B cell (primary cell): ENCODE measurements around the gene NR3C2. TPM values are rescaled to one million over a fixed set of nuclear protein-coding genes. Genes with fewer than 3 reads are reported as not detected.

ENCODE experiments used
- ATAC-seq: fragments of 200-7000 bp; cut with Tn5 transposase; one replicate; pipeline ENCODE4 v1.10.0; 2021; ENCODE audit warnings: low read depth, mild to moderate bottlenecking, moderate number of reproducible peaks, moderate library complexity
- CTCF ChIA-PET: fragments of 350-600 bp; sonication (Branson Sonifier 250); formaldehyde crosslinking; loops from one replicate; lab custom pipeline; 2021; ENCODE audit warnings: antibody characterized with exemption, inconsistent platforms; lab: Charles Lee
- POLR2A ChIA-PET: fragments of 350-600 bp; sonication (Branson Sonifier 250); formaldehyde crosslinking; loops from one replicate; lab custom pipeline; 2021; ENCODE audit warnings: antibody characterized with exemption; lab: Charles Lee
- DNase-seq: peaks from one replicate; pipeline ENCODE4 v3.0.0; 2013
- H2AFZ ChIP-seq: 2 replicates; pipeline ENCODE4 v1.6.1; 2012; ENCODE audit warnings: mild to moderate bottlenecking, low read depth, low read length; ENCODE audit not compliant: insufficient read depth, poor library complexity, severe bottlenecking
- H3K27ac ChIP-seq, 2 donors: 1 replicate in 1 of 2; 2 replicates in 1 of 2; pipeline ENCODE4 v1.5.1; 2012 to 2013; ENCODE audit warnings: low read length in 2 of 2, mild to moderate bottlenecking in 2 of 2, moderate library complexity in 1 of 2
- H3K27me3 ChIP-seq, 4 experiments: fragments of 200-600 bp in 1 of 4; sonication (generic) in 1 of 4; replicated peaks in 1 of 4; 1 replicate in 2 of 4; 2 replicates in 2 of 4; pipeline versions ENCODE4 v1.6.1 to v1.7.0; 2013 to 2016; ENCODE audit warnings: low read length in 3 of 4, mild to moderate bottlenecking in 2 of 4, mixed read lengths in 1 of 4, moderate library complexity in 1 of 4; ENCODE audit not compliant: insufficient read depth in 4 of 4, control insufficient read depth in 3 of 4; ENCODE audit errors: control extremely low read depth in 1 of 4
- H3K36me3 ChIP-seq, 2 experiments: replicated peaks in 1 of 2; 1 replicate in 1 of 2; 2 replicates in 1 of 2; pipeline versions ENCODE4 v1.6.1 to v1.7.1; 2013; ENCODE audit warnings: low read length in 1 of 2; ENCODE audit not compliant: insufficient read depth in 2 of 2, control insufficient read depth in 1 of 2; ENCODE audit errors: control extremely low read depth in 1 of 2, extremely low read depth in 1 of 2
- H3K4me1 ChIP-seq, 2 donors: fragments of 200-600 bp in 1 of 2; sonication (generic) in 1 of 2; 1 replicate in 1 of 2; 2 replicates in 1 of 2; pipeline versions ENCODE4 v1.5.1 to v1.6.1; 2013 to 2017; ENCODE audit warnings: low read length in 2 of 2; ENCODE audit not compliant: control insufficient read depth in 2 of 2, insufficient read depth in 2 of 2
- H3K4me2 ChIP-seq: replicated peaks from 2 replicates; pipeline ENCODE3; 2012; ENCODE audit warnings: mild to moderate bottlenecking, low read depth, low read length; ENCODE audit not compliant: poor library complexity, severe bottlenecking
- H3K4me3 ChIP-seq, 5 experiments: fragments of 200-600 bp in 1 of 5; sonication (generic) in 1 of 5; 1 replicate in 3 of 5; 2 replicates in 2 of 5; pipeline versions ENCODE4 v1.5.1 to v1.7.0; 2011 to 2016; ENCODE audit warnings: low read length in 4 of 5, mild to moderate bottlenecking in 4 of 5, low read depth in 2 of 5, control low read depth in 1 of 5, moderate library complexity in 1 of 5; ENCODE audit not compliant: insufficient read depth in 1 of 5; ENCODE audit errors: control extremely low read depth in 1 of 5, extremely low read depth in 1 of 5
- H3K79me2 ChIP-seq: fragments of 200-600 bp; sonication (generic); one replicate; pipeline ENCODE4 v1.6.0; 2016; ENCODE audit warnings: low read length; ENCODE audit not compliant: control insufficient read depth, insufficient read depth
- H3K9ac ChIP-seq: fragments of 200-600 bp; sonication (generic); 2 replicates; pipeline ENCODE4 v1.6.1; 2017; ENCODE audit warnings: mild to moderate bottlenecking, low read length, moderate library complexity
- H3K9me3 ChIP-seq, 3 donors: one replicate each; pipeline versions ENCODE4 v1.6.1 to v1.7.1; 2013; ENCODE audit warnings: low read length in 2 of 3; ENCODE audit not compliant: control insufficient read depth in 2 of 3, insufficient read depth in 1 of 3; ENCODE audit errors: control extremely low read depth in 1 of 3
- H4K20me1 ChIP-seq: 2 replicates; pipeline ENCODE4 v1.6.0; 2012; ENCODE audit warnings: mild to moderate bottlenecking, low read length; ENCODE audit not compliant: insufficient read depth, control insufficient read depth, poor library complexity, severe bottlenecking
- H3K27ac Mint-ChIP-seq: one replicate; pipeline ENCODE4 v1.8.0; 2021; ENCODE audit warnings: mixed read lengths
- H3K27me3 Mint-ChIP-seq: one replicate; pipeline ENCODE4 v1.8.0; 2021; ENCODE audit warnings: mixed read lengths
- H3K4me1 Mint-ChIP-seq: one replicate; pipeline ENCODE4 v1.8.0; 2021; ENCODE audit warnings: mixed read lengths
- H3K4me3 Mint-ChIP-seq: one replicate; pipeline ENCODE4 v1.8.0; 2021; ENCODE audit warnings: mixed read lengths
- H3K9me3 Mint-ChIP-seq: one replicate; pipeline ENCODE4 v1.8.0; 2022; ENCODE audit warnings: mixed read lengths; ENCODE audit not compliant: insufficient read depth
- CTCF ChIP-seq: fragments of 200-600 bp; IDR thresholded peaks from one replicate; pipeline ENCODE4 v1.8.0; 2022; ENCODE audit warnings: antibody characterized with exemption, mild to moderate bottlenecking
- EZH2 ChIP-seq: IDR thresholded peaks from 2 replicates; pipeline ENCODE4 v1.6.1; 2012; ENCODE audit warnings: borderline replicate concordance, low read depth, mild to moderate bottlenecking, moderate library complexity, low read length; ENCODE audit not compliant: insufficient read depth, poor library complexity, severe bottlenecking
- WGBS: methylation state at CpG from one replicate; pipeline ENCODE4 v1.1.5; 2013; ENCODE audit warnings: missing lambda C conversion rate; ENCODE audit not compliant: insufficient coverage; 5-methylcytosine and 5-hydroxymethylcytosine counted together
- intact Hi-C: fragments of 100-400 bp; cut with micrococcal nuclease; formaldehyde crosslinking; loops from one replicate; pipeline ENCODE4 v1.10.0; 2022
- polyA plus RNA-seq: library from polyadenylated mRNA; depleted of rRNA; stranded (reverse); fragments of >200 nt; gene quantifications from 2 replicates; pipeline ENCODE4 v1.2.3, GENCODE V29; 2012
- total RNA-seq, 2 donors: library from RNA; stranded (reverse); fragments of 120-200 nt in 1 of 2; gene quantifications; 1 replicate in 1 of 2; 2 replicates in 1 of 2; pipeline versions ENCODE4 v1.2.3 to v1.2.4, GENCODE V29; 2013 to 2022

The NR3C2 gene
- total and polyA plus RNA-seq, 2 donors (not counting 1 experiment from before 2014, with no cell fraction given): 6.7 to 19.3 TPM

- H3K4me2 ChIP-seq: no peak overlapping the region
Measured at GRCh38 chr4:148271166-148271565, 171.0 kb downstream of the NR3C2 start.

GRCh38 chr4:148270630-148271029, 171.6 kb downstream of the NR3C2 start:
- TF ChIP-seq CTCF (no peak), EZH2 (no peak)
- H4K20me1 ChIP-seq: no peaks in the 10 kb centered on the region
- no peak overlapping the region for H2AFZ ChIP-seq
- intact Hi-C loops: no loop called here
- Mint-ChIP-seq H3K27me3 (no peaks in the 10 kb centered on the region), H3K4me3 (no peak overlapping the region), H3K4me1 (peaks cover 2% of the 10 kb centered on the region), H3K9me3 (peaks cover 4% of the 10 kb centered on the region), H3K27ac (no peak overlapping the region)
- WGBS: 11% methylated on average over 1 of the region's 1 CpG
- CTCF ChIA-PET: no interaction called here
- H3K4me3 ChIP-seq: no peak overlapping the region
- ATAC-seq: no peak
- H3K9ac ChIP-seq: no peak overlapping the region
- no peaks in the 10 kb centered on the region for H3K27me3 ChIP-seq
- H3K4me2 ChIP-seq: no peak overlapping the region
- H3K9me3 ChIP-seq: peaks cover 0 to 11% (median 1%) of the 10 kb centered on the region in 3 donors
- no peaks in the 10 kb centered on the region for H3K4me1 ChIP-seq
- no peaks in the 10 kb centered on the region for H3K79me2 ChIP-seq
- POLR2A ChIA-PET: no interaction called here
- no peaks in the 10 kb centered on the region for H3K36me3 ChIP-seq
- DNase-seq: no peak
- H3K27ac ChIP-seq: no peak overlapping the region

More at GRCh38 chr4:148271166-148271565, 171.0 kb downstream of the NR3C2 start:
- Mint-ChIP-seq H3K9me3 (peaks cover 4% of the 10 kb centered on the region), H3K27me3 (no peaks in the 10 kb centered on the region), H3K4me1 (peaks cover 2% of the 10 kb centered on the region), H3K4me3 (no peak overlapping the region), H3K27ac (no peak overlapping the region)
- Histone ChIP-seq H3K4me3 (no peak overlapping the region), H4K20me1 (no peaks in the 10 kb centered on the region), H3K36me3 (no peaks in the 10 kb centered on the region), H3K9ac (no peak overlapping the region), H3K4me1 (no peaks in the 10 kb centered on the region), H3K27me3 (no peaks in the 10 kb centered on the region), H3K9me3 (peaks cover 0 to 11% (median 1%) of the 10 kb centered on the region in 3 donors), H3K27ac (no peak overlapping the region), H3K79me2 (no peaks in the 10 kb centered on the region), H2AFZ (no peak overlapping the region)
- ATAC-seq (no peak), DNase-seq (no peak)
- intact Hi-C loops: no loop called here
- CTCF ChIA-PET: interaction anchor here (0.6 kb wide), 1 partner anchor 13 kb away, joined by 3 read pairs; no protein-coding TSS in a partner anchor
- TF ChIP-seq CTCF (no peak), EZH2 (no peak)
- WGBS: no CpG with 5 or more reads among the region's 3 CpGs
- POLR2A ChIA-PET: no interaction called here
